Ishikawa (cell line): ENCODE results near the gene SERPINB5.

Experiments used
- CEBPB ChIP-seq: IDR thresholded peaks from 2 replicates; pipeline ENCODE4 v1.6.1; 2012
- CREB1 ChIP-seq: IDR thresholded peaks from 2 replicates; pipeline ENCODE4 v1.6.1; 2012; ENCODE audit warnings: low read depth
- EGR1 ChIP-seq: IDR thresholded peaks from 2 replicates; pipeline ENCODE4 v1.6.1; 2012
- EP300 ChIP-seq: IDR thresholded peaks from 2 replicates; pipeline ENCODE4 v1.6.1; 2012; ENCODE audit warnings: borderline replicate concordance
- FOXM1 ChIP-seq: IDR thresholded peaks from 2 replicates; pipeline ENCODE4 v1.6.1; 2012; ENCODE audit warnings: low read depth, borderline replicate concordance
- NFIC ChIP-seq: IDR thresholded peaks from 2 replicates; pipeline ENCODE4 v1.6.1; 2012
- RAD21 ChIP-seq: IDR thresholded peaks from 2 replicates; pipeline ENCODE4 v1.6.1; 2012; ENCODE audit warnings: low read depth
- TAF1 ChIP-seq: IDR thresholded peaks from 2 replicates; pipeline ENCODE4 v1.6.1; 2012; ENCODE audit warnings: low read depth, mild to moderate bottlenecking
- TCF12 ChIP-seq: IDR thresholded peaks from 2 replicates; pipeline ENCODE4 v1.6.1; 2012; ENCODE audit warnings: low read depth
- TEAD4 ChIP-seq: IDR thresholded peaks from 2 replicates; pipeline ENCODE4 v1.6.1; 2012
- YY1 ChIP-seq: IDR thresholded peaks from 2 replicates; pipeline ENCODE4 v1.6.1; 2012; ENCODE audit warnings: low read depth
- ZBTB7A ChIP-seq: IDR thresholded peaks from 2 replicates; pipeline ENCODE4 v1.6.1; 2012; ENCODE audit warnings: low read depth
- TF ChIP-seq, protein P1 (sequence below): IDR thresholded peaks from 2 replicates; pipeline ENCODE4 v1.6.1; 2012
- TF ChIP-seq, protein P2 (sequence below): IDR thresholded peaks from 2 replicates; pipeline ENCODE4 v1.6.1; 2012
- TF ChIP-seq, protein P3 (sequence below): IDR thresholded peaks from 2 replicates; pipeline ENCODE4 v1.6.1; 2012; ENCODE audit warnings: low read depth, mild to moderate bottlenecking

Gene SERPINB5

DNA sequence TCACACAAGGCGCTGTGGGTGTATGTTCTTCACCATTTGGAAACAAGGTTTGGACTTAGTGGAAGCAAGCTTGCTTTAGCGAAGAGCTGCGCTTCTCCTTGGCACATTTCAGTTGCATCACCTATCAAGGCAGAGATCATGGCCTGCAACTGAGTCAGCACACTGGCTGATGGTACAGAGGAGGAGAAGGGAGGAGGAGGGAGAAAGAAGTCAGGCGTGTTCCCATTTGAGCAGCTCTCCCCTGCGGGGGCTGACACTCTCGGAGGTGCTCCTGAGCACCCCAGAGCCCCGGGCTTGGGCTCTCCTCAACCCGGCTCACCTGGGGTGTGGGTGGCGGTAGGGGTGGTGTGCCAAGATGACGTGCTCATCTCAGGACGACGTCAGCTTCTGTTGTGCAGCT lies 6.0 kb upstream of the SERPINB5 start:
- TF ChIP-seq EP300 (no peak), TEAD4 (no peak), CEBPB (no peak), TAF1 (no peak), EGR1 (no peak), CREB1 (no peak), ZBTB7A (no peak), RAD21 (no peak), NFIC (no peak), YY1 (no peak), TCF12 (no peak), FOXM1 (no peak)
- TF ChIP-seq, protein P1, sequence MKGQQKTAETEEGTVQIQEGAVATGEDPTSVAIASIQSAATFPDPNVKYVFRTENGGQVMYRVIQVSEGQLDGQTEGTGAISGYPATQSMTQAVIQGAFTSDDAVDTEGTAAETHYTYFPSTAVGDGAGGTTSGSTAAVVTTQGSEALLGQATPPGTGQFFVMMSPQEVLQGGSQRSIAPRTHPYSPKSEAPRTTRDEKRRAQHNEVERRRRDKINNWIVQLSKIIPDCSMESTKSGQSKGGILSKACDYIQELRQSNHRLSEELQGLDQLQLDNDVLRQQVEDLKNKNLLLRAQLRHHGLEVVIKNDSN = no peak
- TF ChIP-seq, protein P2, sequence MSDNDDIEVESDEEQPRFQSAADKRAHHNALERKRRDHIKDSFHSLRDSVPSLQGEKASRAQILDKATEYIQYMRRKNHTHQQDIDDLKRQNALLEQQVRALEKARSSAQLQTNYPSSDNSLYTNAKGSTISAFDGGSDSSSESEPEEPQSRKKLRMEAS = no peak
- TF ChIP-seq, protein P3, sequence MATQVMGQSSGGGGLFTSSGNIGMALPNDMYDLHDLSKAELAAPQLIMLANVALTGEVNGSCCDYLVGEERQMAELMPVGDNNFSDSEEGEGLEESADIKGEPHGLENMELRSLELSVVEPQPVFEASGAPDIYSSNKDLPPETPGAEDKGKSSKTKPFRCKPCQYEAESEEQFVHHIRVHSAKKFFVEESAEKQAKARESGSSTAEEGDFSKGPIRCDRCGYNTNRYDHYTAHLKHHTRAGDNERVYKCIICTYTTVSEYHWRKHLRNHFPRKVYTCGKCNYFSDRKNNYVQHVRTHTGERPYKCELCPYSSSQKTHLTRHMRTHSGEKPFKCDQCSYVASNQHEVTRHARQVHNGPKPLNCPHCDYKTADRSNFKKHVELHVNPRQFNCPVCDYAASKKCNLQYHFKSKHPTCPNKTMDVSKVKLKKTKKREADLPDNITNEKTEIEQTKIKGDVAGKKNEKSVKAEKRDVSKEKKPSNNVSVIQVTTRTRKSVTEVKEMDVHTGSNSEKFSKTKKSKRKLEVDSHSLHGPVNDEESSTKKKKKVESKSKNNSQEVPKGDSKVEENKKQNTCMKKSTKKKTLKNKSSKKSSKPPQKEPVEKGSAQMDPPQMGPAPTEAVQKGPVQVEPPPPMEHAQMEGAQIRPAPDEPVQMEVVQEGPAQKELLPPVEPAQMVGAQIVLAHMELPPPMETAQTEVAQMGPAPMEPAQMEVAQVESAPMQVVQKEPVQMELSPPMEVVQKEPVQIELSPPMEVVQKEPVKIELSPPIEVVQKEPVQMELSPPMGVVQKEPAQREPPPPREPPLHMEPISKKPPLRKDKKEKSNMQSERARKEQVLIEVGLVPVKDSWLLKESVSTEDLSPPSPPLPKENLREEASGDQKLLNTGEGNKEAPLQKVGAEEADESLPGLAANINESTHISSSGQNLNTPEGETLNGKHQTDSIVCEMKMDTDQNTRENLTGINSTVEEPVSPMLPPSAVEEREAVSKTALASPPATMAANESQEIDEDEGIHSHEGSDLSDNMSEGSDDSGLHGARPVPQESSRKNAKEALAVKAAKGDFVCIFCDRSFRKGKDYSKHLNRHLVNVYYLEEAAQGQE = no peak

DNA sequence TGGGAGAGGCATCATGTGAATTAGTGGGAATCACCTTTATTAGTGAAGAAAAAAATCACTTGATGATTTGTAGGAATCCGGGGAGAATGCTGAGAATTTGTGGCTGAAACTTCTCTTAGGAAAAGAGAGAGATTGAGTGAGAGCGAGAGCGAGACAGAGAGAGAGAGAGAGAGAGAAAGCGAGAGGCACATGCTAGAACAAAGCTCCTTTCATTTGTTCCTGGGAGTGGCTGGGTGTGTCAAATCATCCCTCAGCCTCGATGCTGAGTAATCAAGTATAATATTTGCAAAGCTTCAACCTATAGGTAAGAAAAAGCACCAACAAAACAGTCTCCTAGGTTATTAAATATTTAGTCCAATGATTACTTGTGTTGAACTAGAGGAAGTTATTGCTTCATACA lies 4.4 kb upstream of the SERPINB5 start:
- TF ChIP-seq, protein P1 = no peak
- TF ChIP-seq RAD21 (no peak), TAF1 (no peak), NFIC (no peak), FOXM1 (no peak), TEAD4 (no peak), CEBPB (no peak), YY1 (no peak), CREB1 (no peak), ZBTB7A (no peak), EGR1 (no peak), TCF12 (no peak), EP300 (no peak)
- TF ChIP-seq, protein P3 = no peak
- TF ChIP-seq, protein P2 = no peak

DNA sequence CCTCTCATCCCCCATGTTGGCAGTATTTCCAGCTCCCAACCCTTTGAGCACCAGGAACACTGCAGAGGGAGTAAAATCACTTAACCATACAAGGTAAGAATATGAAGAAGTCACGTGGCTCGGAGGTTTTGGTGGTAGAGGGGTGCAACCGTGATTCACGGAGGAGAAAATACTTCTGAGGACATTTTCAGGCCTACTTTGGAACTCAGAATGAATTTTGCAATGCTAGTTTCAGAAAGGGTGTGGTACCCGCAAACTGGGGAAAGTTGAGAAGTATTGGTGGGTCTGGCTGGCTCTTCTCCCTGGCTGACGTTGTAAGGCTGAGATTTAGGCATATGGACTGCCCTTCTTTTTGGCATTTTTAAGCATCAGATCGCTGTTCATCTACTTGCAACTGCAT lies 442 bp downstream of the SERPINB5 start:
- TF ChIP-seq RAD21 (no peak), EGR1 (no peak), YY1 (no peak), FOXM1 (no peak), TCF12 (no peak), CREB1 (no peak)
- TF ChIP-seq, protein P1 = no peak

DNA sequence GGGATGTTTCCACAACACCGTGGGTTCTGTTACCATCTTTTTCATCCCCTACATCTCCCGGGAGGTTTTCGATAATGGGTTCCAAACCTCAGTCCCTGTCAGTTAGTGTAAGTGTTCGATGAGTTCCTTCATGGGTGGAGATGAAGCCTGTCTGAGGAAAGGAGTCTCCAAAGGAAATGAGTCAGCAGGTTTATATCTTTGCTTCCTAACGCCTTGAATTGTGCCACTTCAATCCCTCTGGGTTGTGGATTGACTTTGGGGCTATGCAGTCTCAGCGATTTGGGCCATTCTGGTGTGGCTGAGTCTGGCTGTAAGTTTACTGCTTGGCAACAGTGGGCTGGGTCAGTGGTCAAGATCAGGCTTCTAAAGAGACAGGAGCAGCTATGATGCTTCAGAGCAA lies 1.2 kb downstream of the SERPINB5 start:
- TF ChIP-seq FOXM1 (no peak), RAD21 (no peak), YY1 (no peak), NFIC (no peak), TCF12 (no peak), EP300 (no peak), ZBTB7A (no peak), TAF1 (no peak), CREB1 (no peak), CEBPB (no peak), TEAD4 (no peak), EGR1 (no peak)
- TF ChIP-seq, protein P1 = no peak
- TF ChIP-seq, protein P2 = no peak

DNA sequence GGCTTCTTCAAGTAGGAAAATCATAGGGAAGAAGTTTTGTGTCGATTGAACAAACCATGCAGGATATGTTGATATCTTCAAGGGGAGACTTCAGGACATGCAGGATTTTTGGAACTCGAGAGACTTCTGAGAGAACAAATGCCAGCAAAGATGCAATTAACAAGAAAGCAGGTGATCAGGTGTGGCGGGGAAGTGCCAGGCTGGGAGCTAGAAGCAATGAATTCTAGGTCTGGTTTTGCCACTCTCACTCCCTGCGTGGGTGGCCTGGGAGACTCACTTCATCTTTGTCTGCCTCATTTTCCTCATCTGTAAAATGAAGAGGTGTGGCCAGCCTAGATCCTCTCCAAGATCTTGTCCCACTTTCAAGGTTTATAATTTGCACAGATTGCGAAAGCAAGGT lies 3.1 kb downstream of the SERPINB5 start:
- TF ChIP-seq, protein P2 = no peak
- TF ChIP-seq RAD21 (no peak), EGR1 (no peak), TAF1 (no peak), EP300 (no peak), FOXM1 (no peak), TCF12 (no peak), NFIC (no peak), CREB1 (no peak), TEAD4 (no peak), ZBTB7A (no peak), CEBPB (no peak), YY1 (no peak)
- TF ChIP-seq, protein P3 = no peak
- TF ChIP-seq, protein P1 = no peak
